Smooth muscle cell of the brain vasculature (primary cell): Measurements from ENCODE around the gene BLCAP.
"Not testable (repeated sequence)": the region's sequence is repeated elsewhere in the genome, so short reads cannot be mapped to it uniquely, and the experiment has no call there.

ENCODE experiments used
- DNase-seq: peaks from one replicate; pipeline ENCODE4 v3.0.0-alpha.2; 2012; ENCODE audit warnings: low read depth, low spot score

Gene BLCAP

GRCh38 chr20:37516811-37517750 lies 10.6 kb downstream of the BLCAP start:
- peak; percentile 88 for DNase-seq

- DNase-seq: no peak
Measured at GRCh38 chr20:37515876-37516275, 11.8 kb downstream of the BLCAP start.

- DNase-seq: no peak
Measured at GRCh38 chr20:37513779-37514359, 13.8 kb downstream of the BLCAP start.

GRCh38 chr20:37511610-37512275 lies 15.9 kb downstream of the BLCAP start:
- DNase-seq: no peak

- no peak for DNase-seq
Measured at GRCh38 chr20:37510226-37510625, 17.4 kb downstream of the BLCAP start.

GRCh38 chr20:37506152-37506725 lies 21.4 kb downstream of the BLCAP start:
- no peak for DNase-seq

- no peak for DNase-seq
Measured at GRCh38 chr20:37505263-37506151, 22.2 kb downstream of the BLCAP start.

GRCh38 chr20:37504404-37505096 lies 23.1 kb downstream of the BLCAP start:
- DNase-seq: no peak

GRCh38 chr20:37503256-37503927 lies 24.3 kb downstream of the BLCAP start:
- DNase-seq: no peak

- DNase-seq: no peak
Measured at GRCh38 chr20:37502654-37503053, 25.0 kb downstream of the BLCAP start.

- DNase-seq: no peak
Measured at GRCh38 chr20:37501940-37502339, 25.7 kb downstream of the BLCAP start.

- no peak for DNase-seq
Measured at GRCh38 chr20:37500311-37500710, 27.4 kb downstream of the BLCAP start.

- DNase-seq: no peak
Measured at GRCh38 chr20:37498066-37498665, 29.5 kb downstream of the BLCAP start.

- no peak for DNase-seq
Measured at GRCh38 chr20:37494796-37495195, 32.9 kb downstream of the BLCAP start.

- no peak for DNase-seq
Measured at GRCh38 chr20:37494301-37494700, 33.4 kb downstream of the BLCAP start.

GRCh38 chr20:37492945-37493344 lies 34.7 kb downstream of the BLCAP start:
- DNase-seq: no peak

GRCh38 chr20:37492096-37492625 lies 35.5 kb downstream of the BLCAP start:
- no peak for DNase-seq

GRCh38 chr20:37490663-37491350 lies 36.9 kb downstream of the BLCAP start:
- DNase-seq: no peak

GRCh38 chr20:37486209-37486608 lies 41.5 kb downstream of the BLCAP start:
- not testable (repeated sequence) for DNase-seq
